Measurements from ENCODE around the gene MAP3K1. TPM values are rescaled to one million over a fixed set of nuclear protein-coding genes. Genes with fewer than 3 reads are reported as not detected.
"Not testable (repeated sequence)": the region's sequence is repeated elsewhere in the genome, so short reads cannot be mapped to it uniquely, and the experiment has no call there.

MAP3K1 gene
- 14.5 and 18.4 TPM in 2 replicates for total RNA-seq (2014; rRNA removed; shearing (Covaris generic))

DNA sequence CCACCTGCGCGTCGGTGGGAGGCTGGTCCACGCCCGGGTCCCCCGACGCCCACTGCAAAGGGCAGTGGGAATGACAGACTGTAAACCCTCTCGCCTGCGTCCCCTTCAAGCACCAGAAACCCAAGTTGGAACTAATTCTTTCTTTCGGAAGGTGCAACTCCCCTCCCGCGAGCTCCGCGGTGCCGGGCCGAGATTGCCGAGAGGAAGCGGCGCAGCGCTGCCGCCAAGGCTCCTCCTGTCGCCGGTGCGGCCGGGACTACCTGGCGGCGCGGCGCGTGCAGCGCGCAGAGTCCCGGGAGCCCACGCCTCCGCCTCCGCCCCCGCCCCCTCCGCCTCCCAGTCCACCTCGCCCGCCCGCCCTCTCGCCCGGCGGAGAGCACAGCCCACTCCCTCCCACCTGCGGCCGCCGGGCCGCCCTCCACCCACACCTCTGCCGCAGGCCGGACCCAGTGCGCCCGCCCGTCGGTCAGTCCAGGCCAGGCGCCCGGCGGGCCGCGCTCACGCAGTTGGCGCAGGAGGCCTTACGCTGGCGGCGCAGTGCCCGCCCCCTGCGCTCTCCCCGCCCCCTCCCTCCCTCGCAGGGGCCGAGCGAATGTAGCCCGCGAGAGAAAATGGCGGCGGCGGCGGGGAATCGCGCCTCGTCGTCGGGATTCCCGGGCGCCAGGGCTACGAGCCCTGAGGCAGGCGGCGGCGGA, at the start of gene MAP3K1:
Gene MAP3K1 (plus strand): TSS at position 587 of the 695 bp plus-strand sequence. CDS start 25 bp downstream, at position 612.
- DNase-seq (ENCODE audit: low spot score), result peak; percentile 56

- DNase-seq (ENCODE audit: low spot score), result no peak
These were observed 48.4 kb upstream of the MAP3K1 start for GRCh38 chr5:56766926-56767325.

GRCh38 chr5:56769875-56770604, 45.3 kb upstream of the MAP3K1 start:
- no peak for DNase-seq (ENCODE audit: low spot score)

DNA sequence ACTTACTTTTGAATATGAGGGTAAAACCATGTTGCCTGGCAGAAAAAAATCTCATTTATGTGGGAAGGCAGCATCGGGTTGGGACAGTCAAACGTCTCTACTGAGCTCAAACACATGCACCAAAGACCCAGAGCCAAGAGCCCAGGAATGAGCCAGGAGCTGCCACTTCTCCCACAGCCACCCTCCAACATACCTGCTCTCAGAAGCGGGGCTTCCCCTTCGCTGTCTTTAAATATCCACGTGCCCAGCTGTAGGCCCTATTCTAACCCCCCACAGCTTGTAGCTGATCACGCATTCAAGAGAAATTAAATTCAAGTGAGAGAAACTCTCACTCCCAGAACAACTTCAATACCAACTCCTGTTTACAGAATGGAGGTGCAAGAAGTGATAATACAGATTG, 42.6 kb upstream of the MAP3K1 start:
- DNase-seq (ENCODE audit: low spot score), result no peak

- DNase-seq (ENCODE audit: low spot score), result no peak
These were observed 40.4 kb upstream of the MAP3K1 start for GRCh38 chr5:56774957-56775356.

DNA sequence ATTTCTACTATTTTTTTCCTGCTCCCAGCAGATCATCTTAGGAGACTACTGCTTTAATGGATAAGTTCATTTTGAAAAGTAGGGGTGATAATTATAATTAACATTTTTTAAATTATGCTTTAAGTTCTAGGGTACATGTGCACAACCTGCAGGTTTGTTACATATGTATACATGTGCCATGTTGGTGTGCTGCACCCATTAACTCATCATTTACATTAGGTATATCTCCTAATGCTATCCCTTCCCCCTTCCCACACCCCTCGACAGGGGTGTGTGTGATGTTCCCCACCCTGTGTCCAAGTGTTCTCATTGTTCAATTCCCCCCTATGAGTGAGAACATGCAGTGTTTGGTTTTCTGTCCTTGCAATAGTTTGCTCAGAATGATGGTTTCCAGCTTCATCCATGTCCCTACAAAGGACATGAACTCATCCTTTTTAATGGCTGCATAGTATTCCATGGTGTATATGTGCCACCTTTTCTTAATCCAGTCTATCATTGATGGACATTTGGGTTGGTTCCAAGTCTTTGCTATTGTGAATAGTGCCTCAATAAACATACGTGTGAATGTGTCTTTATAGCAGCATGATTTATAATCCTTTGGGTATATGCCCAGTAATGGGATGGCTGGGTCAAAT, 39.0 kb upstream of the MAP3K1 start:
- not testable (repeated sequence) for DNase-seq (ENCODE audit: low spot score)

DNA sequence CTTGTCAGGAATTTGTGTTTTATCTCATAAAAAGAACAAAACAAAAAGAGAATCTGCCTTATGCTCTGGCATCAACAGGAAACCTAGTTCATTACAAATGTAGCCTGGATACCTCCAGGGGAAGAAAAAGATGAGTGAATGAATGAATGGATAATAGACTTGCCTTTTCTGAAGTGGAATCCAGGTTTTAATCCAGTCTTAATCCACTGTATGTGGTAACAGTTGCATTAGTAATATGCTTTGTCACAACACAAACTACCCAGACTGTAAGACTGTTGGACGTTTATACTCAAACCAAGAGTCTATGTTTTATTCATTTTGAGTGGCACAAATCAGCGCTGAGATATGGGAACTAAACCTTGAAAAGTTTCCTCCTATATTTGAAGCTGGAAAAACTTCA, 32.1 kb upstream of the MAP3K1 start:
- DNase-seq (ENCODE audit: low spot score), result no peak

DNA sequence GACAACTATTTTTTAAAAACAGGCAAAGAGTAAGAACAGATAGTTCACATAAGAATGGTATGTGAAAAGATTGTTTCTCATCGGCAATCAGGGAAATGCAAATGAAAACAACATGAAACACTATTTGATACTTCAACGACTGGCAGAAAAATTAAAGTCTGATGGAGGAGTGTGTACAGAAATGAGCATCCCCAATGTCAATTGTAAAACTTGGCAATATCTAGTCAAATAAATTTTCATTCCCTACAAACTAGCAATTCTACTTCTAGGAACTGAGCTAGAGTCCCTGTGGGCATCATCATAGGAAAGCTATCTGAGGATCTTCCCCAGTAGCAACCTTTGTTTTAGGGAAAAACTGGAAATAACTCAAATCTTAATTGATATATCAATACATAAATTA, 29.0 kb upstream of the MAP3K1 start:
- DNase-seq (ENCODE audit: low spot score), result no peak

DNA sequence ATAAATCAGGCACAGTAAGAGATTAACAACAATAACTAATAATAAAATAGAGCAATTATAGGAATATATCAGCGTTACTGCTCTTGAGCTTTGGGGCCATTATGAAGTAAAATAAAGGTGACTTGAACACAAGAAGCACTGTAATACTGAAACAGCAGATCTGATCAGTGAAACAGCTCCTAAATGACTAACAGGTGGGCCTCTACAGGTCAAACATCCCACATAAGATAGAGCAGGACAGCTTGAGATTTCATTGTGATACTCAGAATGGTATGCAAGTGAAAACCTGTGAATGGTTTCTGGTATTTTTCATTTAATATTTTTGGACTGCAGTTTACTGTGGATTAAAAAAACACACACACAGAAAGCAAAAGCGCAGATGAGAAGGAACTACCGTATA, 24.0 kb upstream of the MAP3K1 start:
- DNase-seq (ENCODE audit: low spot score), result no peak

DNA sequence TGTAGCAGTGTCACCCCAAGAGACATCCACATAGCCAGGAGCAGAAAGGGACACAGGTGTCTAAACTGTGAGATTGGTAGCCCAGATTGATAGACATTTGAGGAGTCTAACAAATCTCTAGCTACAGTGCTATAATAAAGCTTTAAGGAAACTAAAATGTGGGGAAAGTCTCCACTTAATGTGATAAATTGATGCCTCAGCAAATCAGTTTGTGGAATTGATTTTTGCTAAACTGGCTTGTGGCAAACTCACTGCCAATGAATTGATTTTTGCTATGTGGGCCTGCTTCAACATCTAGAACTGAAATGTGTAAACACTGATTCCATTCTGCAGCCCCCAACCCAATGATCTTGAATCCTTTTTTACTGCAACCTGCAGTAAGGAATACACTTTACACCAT, 16.8 kb upstream of the MAP3K1 start:
- no peak for DNase-seq (ENCODE audit: low spot score)

DNA sequence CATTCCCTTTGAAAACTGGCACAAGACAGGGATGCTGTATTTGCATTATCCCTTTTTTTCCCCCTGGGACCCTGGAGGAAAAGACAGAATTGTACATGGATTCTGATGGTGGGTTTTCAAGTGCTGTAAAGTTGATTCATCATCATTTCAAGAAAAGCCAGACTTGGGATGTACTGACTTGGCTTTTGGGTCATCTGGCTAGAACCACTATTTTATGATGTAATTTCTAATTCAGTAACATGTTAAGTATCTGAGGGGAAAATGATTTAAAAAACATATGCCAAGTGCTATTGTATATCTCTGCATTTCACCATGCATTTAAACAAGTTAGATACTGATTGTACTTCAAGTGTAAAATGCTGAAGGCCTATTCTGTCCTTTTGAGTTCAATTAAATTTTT, 15.2 kb upstream of the MAP3K1 start:
- no peak for DNase-seq (ENCODE audit: low spot score)

DNA sequence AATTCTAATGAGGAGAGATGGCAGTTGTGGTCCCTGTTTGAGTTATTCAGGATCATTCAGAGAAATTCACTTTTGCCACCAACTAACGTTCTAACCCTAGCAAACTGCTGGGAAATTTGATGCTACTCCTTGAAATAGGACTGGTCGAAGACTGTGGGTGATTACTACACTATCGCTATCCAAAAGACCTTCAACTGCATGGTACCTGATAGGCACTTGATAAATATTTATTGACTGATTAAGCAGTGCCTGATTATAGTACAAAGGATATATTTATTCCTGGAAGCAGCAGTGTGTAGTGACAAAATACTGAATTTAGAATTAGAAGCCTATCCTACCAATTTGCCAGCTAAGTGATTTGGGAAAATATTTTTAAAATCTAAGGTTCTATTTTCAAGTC, 14.1 kb upstream of the MAP3K1 start:
- DNase-seq (ENCODE audit: low spot score), result no peak

GRCh38 chr5:56802205-56802604, 13.1 kb upstream of the MAP3K1 start:
- DNase-seq (ENCODE audit: low spot score), result no peak

GRCh38 chr5:56803025-56803424, 12.3 kb upstream of the MAP3K1 start:
- no peak for DNase-seq (ENCODE audit: low spot score)

- DNase-seq (ENCODE audit: low spot score), result no peak
These were observed 11.5 kb upstream of the MAP3K1 start for GRCh38 chr5:56803894-56804293.

DNA sequence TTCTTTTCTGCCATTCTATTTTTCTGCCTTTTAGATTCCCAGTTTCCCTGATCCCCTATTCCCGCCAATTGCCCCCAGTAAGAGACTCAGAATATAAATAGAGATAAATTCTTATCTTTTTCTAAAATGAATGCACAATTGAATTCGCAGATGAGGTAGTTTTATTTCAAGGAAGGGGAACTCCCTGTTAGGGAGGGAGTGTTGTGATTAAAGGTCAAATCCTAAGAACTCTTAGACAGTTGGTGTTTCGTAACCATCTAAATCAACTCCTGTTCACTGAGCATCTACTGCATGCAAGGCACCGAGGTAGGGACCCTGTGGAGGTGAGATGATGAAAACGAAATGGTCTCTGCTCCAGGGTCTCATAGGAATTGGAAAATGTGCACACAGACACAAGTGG, 7.7 kb upstream of the MAP3K1 start:
- no peak for DNase-seq (ENCODE audit: low spot score)

DNA sequence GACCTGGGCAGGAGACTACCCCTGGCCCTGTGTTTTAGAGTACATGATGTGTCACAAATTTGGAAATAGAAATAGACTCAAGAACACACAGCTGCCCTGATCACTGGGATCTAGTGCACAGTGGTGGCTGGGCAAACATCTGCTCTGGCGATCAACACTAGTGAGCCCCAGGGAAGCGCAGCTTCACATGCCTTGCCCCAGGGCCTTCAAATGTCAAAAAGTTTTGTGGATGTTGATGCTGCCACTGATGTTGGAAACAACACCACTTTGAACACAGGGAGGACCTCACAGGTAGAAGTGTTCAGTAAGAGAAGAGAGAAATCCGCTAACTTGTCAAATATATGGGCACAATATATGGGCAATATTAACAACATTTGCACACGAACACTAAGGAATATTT, 7.1 kb upstream of the MAP3K1 start:
- DNase-seq (ENCODE audit: low spot score), result no peak

DNA sequence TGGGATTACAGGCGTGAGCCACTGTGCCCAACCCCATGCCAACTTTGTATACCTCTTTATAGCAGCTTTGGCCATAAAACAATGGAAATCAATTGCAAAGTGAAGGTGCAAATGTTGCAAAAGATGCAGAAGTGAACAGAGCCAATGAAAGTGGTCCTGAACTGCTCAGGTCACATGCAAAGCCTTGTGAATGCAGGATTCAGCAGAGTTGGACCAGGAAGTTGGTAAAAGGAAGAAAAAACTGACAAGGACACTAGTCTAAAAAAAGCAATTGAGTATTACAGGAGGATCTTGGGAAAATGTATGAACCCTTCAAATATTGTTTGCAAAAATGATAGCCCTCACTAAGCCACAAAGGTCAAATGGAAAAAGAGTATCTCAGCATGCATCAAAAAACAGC, 4.5 kb upstream of the MAP3K1 start:
- no peak for DNase-seq (ENCODE audit: low spot score)

DNA sequence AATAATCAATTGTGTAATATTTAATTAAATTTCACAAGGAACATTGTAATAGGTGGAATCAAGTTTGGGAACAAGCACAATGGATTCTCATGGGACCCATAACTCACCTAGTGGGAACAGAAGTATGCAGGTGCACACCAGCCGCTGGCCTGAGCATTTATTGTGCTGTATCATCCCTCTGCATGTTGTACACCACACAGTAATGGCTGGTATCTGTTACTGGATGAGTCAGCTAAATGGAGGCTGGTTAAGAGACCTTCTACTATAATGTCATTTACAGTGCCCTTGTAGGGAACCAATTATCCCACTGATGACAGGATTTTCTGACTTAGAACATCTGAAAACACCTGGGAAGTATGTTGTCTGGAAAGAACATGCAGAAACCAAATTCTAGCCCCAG, 3.2 kb upstream of the MAP3K1 start:
- DNase-seq (ENCODE audit: low spot score), result peak; percentile 30

- no peak for DNase-seq (ENCODE audit: low spot score)
These were observed 2.0 kb upstream of the MAP3K1 start for GRCh38 chr5:56813302-56813701.

- no peak for DNase-seq (ENCODE audit: low spot score)
These were observed 887 bp upstream of the MAP3K1 start for GRCh38 chr5:56814361-56814962.
